HL-60 (cell line): ENCODE results near the gene GRB7.
"Not testable (repeated sequence)": the region's sequence is repeated elsewhere in the genome, so short reads cannot be mapped to it uniquely, and the experiment has no call there.

Source experiments
- DNase-seq, 2 experiments: peaks; one replicate each; pipeline ENCODE4 v3.0.0-alpha.2; 2010 to 2020; ENCODE audit warnings: low read depth in 1 of 2, low spot score in 1 of 2
- H3K27ac ChIP-seq: fragments of 250-450 bp; sonication (Bioruptor Pico); replicated peaks from 2 replicates; pipeline ENCODE4 v1.5.1; 2020; ENCODE audit warnings: mild to moderate bottlenecking, moderate library complexity
- H3K27me3 ChIP-seq: fragments of 250-450 bp; sonication (Bioruptor Pico); 2 replicates; pipeline ENCODE4 v1.5.1; 2021; ENCODE audit warnings: mild to moderate bottlenecking, moderate library complexity; ENCODE audit not compliant: insufficient read depth, poor library complexity, severe bottlenecking
- H3K4me3 ChIP-seq: replicated peaks from 2 replicates; pipeline ENCODE4 v1.5.1; 2011; ENCODE audit warnings: mild to moderate bottlenecking, control low read depth, low read length; ENCODE audit not compliant: insufficient read depth
- GABPA ChIP-seq: IDR thresholded peaks from 2 replicates; pipeline ENCODE4 v1.6.1; 2012; ENCODE audit warnings: low read depth
- POLR2AphosphoS5 ChIP-seq: IDR thresholded peaks from 2 replicates; pipeline ENCODE4 v1.6.1; 2012; ENCODE audit warnings: low read depth
- SPI1 ChIP-seq: IDR thresholded peaks from 2 replicates; pipeline ENCODE4 v1.6.1; 2012; ENCODE audit warnings: low read depth, mild to moderate bottlenecking, borderline replicate concordance
- TF ChIP-seq, protein P1 (sequence below): IDR thresholded peaks from one replicate; pipeline ENCODE4 v1.5.1; 2011; ENCODE audit warnings: low read length, control low read depth, inconsistent platforms; ENCODE audit not compliant: insufficient read depth
- TF ChIP-seq, protein P2 (sequence below): IDR thresholded peaks from 2 replicates; pipeline ENCODE4 v1.6.1; 2012; ENCODE audit warnings: low read depth; ENCODE audit not compliant: insufficient replicate concordance

GRB7 gene

DNA sequence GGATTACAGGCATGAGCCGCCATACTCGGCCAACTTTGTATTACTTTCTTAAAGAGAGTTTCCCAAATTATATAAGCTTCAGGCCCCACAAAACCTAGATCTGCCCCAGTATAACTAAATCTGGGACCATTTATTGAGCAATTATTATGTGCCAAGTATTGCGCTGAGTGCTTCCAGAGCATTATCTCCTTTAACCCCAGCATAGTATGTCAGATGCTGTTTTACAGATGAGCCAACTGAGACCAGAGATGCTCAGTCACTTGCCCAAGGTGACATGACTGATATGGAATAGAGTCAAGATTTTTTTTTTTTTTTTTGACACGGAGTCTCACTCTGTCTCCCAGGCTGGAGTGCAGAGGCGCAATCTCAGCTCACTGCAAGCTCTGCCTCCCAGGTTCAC, 39.8 kb upstream of the GRB7 start:
- TF ChIP-seq, protein P1, sequence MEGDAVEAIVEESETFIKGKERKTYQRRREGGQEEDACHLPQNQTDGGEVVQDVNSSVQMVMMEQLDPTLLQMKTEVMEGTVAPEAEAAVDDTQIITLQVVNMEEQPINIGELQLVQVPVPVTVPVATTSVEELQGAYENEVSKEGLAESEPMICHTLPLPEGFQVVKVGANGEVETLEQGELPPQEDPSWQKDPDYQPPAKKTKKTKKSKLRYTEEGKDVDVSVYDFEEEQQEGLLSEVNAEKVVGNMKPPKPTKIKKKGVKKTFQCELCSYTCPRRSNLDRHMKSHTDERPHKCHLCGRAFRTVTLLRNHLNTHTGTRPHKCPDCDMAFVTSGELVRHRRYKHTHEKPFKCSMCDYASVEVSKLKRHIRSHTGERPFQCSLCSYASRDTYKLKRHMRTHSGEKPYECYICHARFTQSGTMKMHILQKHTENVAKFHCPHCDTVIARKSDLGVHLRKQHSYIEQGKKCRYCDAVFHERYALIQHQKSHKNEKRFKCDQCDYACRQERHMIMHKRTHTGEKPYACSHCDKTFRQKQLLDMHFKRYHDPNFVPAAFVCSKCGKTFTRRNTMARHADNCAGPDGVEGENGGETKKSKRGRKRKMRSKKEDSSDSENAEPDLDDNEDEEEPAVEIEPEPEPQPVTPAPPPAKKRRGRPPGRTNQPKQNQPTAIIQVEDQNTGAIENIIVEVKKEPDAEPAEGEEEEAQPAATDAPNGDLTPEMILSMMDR: no peak
- TF ChIP-seq, protein P2, sequence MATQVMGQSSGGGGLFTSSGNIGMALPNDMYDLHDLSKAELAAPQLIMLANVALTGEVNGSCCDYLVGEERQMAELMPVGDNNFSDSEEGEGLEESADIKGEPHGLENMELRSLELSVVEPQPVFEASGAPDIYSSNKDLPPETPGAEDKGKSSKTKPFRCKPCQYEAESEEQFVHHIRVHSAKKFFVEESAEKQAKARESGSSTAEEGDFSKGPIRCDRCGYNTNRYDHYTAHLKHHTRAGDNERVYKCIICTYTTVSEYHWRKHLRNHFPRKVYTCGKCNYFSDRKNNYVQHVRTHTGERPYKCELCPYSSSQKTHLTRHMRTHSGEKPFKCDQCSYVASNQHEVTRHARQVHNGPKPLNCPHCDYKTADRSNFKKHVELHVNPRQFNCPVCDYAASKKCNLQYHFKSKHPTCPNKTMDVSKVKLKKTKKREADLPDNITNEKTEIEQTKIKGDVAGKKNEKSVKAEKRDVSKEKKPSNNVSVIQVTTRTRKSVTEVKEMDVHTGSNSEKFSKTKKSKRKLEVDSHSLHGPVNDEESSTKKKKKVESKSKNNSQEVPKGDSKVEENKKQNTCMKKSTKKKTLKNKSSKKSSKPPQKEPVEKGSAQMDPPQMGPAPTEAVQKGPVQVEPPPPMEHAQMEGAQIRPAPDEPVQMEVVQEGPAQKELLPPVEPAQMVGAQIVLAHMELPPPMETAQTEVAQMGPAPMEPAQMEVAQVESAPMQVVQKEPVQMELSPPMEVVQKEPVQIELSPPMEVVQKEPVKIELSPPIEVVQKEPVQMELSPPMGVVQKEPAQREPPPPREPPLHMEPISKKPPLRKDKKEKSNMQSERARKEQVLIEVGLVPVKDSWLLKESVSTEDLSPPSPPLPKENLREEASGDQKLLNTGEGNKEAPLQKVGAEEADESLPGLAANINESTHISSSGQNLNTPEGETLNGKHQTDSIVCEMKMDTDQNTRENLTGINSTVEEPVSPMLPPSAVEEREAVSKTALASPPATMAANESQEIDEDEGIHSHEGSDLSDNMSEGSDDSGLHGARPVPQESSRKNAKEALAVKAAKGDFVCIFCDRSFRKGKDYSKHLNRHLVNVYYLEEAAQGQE: no peak
- TF ChIP-seq SPI1 (no peak), GABPA (no peak), POLR2AphosphoS5 (no peak)
- peaks cover 17% of the 10 kb centered on the region for H3K27me3 ChIP-seq
- no peak overlapping the region for H3K27ac ChIP-seq
- DNase-seq: no peak
- no peak overlapping the region for H3K4me3 ChIP-seq

DNA sequence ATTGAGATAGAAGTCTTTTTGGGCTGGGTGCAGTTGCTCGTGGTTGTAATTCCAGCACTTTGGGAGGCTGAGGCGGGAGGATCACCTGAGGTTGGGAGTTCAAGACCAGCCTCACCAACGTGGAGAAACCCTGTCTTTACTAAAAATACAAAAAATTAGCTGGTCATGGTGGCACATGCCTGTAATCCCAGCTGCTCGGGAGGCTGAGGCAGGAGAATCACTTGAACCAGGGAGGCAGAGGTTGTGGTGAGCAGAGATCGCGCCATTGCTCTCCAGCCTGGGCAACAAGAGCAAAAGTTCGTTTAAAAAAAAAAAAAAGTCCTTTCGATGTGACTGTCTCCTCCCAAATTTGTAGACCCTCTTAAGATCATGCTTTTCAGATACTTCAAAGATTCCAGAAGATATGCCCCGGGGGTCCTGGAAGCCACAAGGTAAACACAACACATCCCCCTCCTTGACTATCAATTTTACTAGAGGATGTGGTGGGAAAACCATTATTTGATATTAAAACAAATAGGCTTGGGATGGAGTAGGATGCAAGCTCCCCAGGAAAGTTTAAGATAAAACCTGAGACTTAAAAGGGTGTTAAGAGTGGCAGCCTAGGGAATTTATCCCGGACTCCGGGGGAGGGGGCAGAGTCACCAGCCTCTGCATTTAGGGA, 38.5 kb upstream of the GRB7 start:
- H3K4me3 ChIP-seq, H3K27ac ChIP-seq, DNase-seq: not testable (repeated sequence)
- peaks cover 17% of the 10 kb centered on the region for H3K27me3 ChIP-seq

DNA sequence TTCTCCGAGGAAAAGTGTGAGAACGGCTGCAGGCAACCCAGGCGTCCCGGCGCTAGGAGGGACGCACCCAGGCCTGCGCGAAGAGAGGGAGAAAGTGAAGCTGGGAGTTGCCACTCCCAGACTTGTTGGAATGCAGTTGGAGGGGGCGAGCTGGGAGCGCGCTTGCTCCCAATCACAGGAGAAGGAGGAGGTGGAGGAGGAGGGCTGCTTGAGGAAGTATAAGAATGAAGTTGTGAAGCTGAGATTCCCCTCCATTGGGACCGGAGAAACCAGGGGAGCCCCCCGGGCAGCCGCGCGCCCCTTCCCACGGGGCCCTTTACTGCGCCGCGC, 38.0 kb upstream of the GRB7 start, which contains the start of gene ERBB2:
Gene ERBB2 (plus strand): TSS at position 247 of the 330 bp plus-strand sequence. CDS start 175 bp downstream, outside the sequence.
- Histone ChIP-seq H3K27me3 (peaks cover 17% of the 10 kb centered on the region), H3K27ac (no peak within 1 kb of the TSS), H3K4me3 (no peak within 1 kb of the TSS)
- TF ChIP-seq GABPA: no peak
- TF ChIP-seq POLR2AphosphoS5: no peak
- TF ChIP-seq, protein P1: no peak
- TF ChIP-seq, protein P2: no peak
- no peak for TF ChIP-seq SPI1
- no peak for DNase-seq

DNA sequence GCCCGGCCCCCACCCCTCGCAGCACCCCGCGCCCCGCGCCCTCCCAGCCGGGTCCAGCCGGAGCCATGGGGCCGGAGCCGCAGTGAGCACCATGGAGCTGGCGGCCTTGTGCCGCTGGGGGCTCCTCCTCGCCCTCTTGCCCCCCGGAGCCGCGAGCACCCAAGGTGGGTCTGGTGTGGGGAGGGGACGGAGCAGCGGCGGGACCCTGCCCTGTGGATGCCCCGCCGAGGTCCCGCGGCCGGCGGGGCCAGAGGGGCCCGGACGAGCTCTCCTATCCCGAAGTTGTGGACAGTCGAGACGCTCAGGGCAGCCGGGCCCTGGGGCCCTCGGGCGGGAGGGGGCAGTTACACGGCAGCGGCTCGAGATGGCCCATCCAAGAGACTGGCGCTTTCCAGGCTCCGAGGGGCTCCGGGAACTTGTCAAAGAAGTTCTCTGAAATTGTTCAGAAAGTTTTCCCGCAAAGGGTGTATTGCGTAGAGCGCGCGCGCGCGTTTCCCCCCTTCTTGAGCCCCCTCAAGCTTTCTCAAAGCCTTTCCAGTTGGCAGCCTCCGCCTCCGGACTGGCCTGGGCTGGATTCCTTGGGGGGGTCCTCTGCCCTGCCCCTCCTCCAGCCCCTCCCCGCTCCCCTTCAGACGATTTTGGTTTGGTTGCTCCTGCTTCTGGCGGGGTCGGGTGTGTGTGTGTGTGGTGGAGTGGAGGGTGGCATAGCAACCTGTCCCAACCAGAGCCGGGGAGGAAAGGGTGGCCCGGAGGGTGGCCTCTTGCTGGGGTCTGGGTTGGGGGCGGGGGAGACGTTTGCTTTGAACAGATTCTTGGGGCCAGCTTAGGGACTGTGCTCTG, 37.4 kb upstream of the GRB7 start:
- DNase-seq: no peak
- TF ChIP-seq SPI1 (no peak), GABPA (no peak)
- TF ChIP-seq, protein P1: no peak
- TF ChIP-seq, protein P2: no peak
- Histone ChIP-seq H3K27ac (no peak overlapping the region), H3K27me3 (peaks cover 17% of the 10 kb centered on the region), H3K4me3 (no peak overlapping the region)
